Measurements from ENCODE around the gene PPP1R14B. TPM values are rescaled to one million over a fixed set of nuclear protein-coding genes. Genes with fewer than 3 reads are reported as not detected.

The PPP1R14B gene
- total and polyA plus RNA-seq, 4 donors: 22.5 to 127 (median 122) TPM

DNA sequence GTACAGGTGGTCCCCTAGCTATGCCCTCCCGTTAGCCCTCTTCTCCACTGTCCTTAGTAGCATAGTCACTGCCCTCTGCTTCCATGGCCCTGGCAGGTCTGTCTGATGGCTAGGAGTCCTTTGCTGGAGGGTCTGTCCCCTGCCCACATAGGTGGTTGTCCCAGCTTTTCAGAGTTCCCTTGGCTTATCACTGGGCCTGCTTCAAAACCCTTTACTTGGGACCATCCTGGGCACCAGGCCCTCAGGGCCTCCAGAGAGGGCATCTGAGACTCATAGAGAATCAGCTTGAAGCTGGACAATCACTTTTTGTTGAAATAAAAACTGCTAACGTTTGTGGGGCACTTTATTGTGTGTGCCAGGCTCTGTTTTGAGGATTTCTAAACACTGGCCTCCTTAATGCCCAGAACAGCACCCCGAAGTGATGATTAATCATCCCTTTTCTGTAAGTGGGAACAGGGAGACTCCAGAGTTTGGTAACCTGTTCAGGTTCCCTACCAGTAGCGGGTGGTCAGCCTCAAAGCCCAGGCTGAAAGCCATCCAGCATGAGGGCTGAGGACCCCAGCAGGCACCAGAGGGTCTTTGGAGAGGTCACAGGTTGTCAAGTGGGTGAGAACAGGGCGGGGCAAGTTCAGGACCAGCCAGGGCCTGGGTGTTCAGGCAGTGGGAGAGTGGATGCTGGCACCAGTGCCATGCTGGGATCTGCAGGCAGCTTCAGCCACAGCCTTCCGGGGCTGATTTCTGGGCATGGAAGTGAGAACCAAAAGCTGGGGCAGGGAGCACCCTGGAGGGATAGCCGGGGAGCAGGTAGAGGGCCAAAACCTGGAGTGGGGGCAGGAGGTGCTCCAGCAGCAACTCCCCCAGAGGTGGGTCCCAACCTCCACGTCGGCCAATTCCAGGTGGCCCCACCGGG lies 43.9 kb upstream of the PPP1R14B start:
- Histone ChIP-seq H3K27ac (ENCODE audit: low read depth, low read length) (no peak overlapping the region), H3K4me3 (ENCODE audit: low read depth, low read length) (peak overlapping the region; percentile 18)
- DNase-seq (ENCODE audit: low read depth in 4 of 6, low spot score in 6 of 6): no peak

GRCh38 chr11:64289002-64289564 lies 42.3 kb upstream of the PPP1R14B start:
- no peak for DNase-seq (ENCODE audit: low read depth in 4 of 6, low spot score in 6 of 6)
- Histone ChIP-seq H3K4me3 (ENCODE audit: low read depth, low read length) (no peak overlapping the region), H3K9me3 (ENCODE audit: control insufficient read depth, insufficient read depth, low read length) (no peaks in the 10 kb centered on the region), H3K36me3 (ENCODE audit: control insufficient read depth, insufficient read depth, low read length) (peaks cover 33% of the 10 kb centered on the region), H3K27me3 (ENCODE audit: control insufficient read depth, insufficient read depth, low read length) (peaks cover 29% of the 10 kb centered on the region), H3K27ac (ENCODE audit: low read depth, low read length) (no peak overlapping the region), H3K4me1 (ENCODE audit: control insufficient read depth, insufficient read depth, low read length) (peaks cover 53% of the 10 kb centered on the region)
- 91% methylated on average over 13 of the region's 13 CpGs for WGBS (ENCODE audit: insufficient coverage)

More for the DNA sequence above, 43.9 kb upstream of the PPP1R14B start:
- Histone ChIP-seq H3K9me3 (ENCODE audit: control insufficient read depth, insufficient read depth, low read length) (no peaks in the 10 kb centered on the region), H3K27me3 (ENCODE audit: control insufficient read depth, insufficient read depth, low read length) (peaks cover 38% of the 10 kb centered on the region), H3K4me1 (ENCODE audit: control insufficient read depth, insufficient read depth, low read length) (peaks cover 59% of the 10 kb centered on the region), H3K36me3 (ENCODE audit: control insufficient read depth, insufficient read depth, low read length) (peaks cover 33% of the 10 kb centered on the region)
- 34% methylated on average over 9 of the region's 10 CpGs for WGBS (ENCODE audit: insufficient coverage)

GRCh38 chr11:64288353-64288750 lies 41.6 kb upstream of the PPP1R14B start:
- no peak overlapping the region for H3K4me3 ChIP-seq (ENCODE audit: low read depth, low read length)
- whole genome bisulfite sequencing (ENCODE audit: insufficient coverage): 82% methylated on average over 9 of the region's 9 CpGs

GRCh38 chr11:64287676-64288352 lies 41.1 kb upstream of the PPP1R14B start:
- no peak overlapping the region for H3K27ac ChIP-seq (ENCODE audit: low read depth, low read length)
- peaks cover 19% of the 10 kb centered on the region for H3K27me3 ChIP-seq (ENCODE audit: control insufficient read depth, insufficient read depth, low read length)
- DNase-seq (ENCODE audit: low read depth in 4 of 6, low spot score in 6 of 6): no peak
- H3K36me3 ChIP-seq (ENCODE audit: control insufficient read depth, insufficient read depth, low read length): peaks cover 41% of the 10 kb centered on the region
- no peak overlapping the region for H3K4me3 ChIP-seq (ENCODE audit: low read depth, low read length)
- no peaks in the 10 kb centered on the region for H3K9me3 ChIP-seq (ENCODE audit: control insufficient read depth, insufficient read depth, low read length)
- 96% methylated on average over 33 of the region's 33 CpGs for WGBS (ENCODE audit: insufficient coverage)
- peaks cover 56% of the 10 kb centered on the region for H3K4me1 ChIP-seq (ENCODE audit: control insufficient read depth, insufficient read depth, low read length)

More at GRCh38 chr11:64288353-64288750, 41.6 kb upstream of the PPP1R14B start:
- Histone ChIP-seq H3K36me3 (ENCODE audit: control insufficient read depth, insufficient read depth, low read length) (peaks cover 37% of the 10 kb centered on the region), H3K27ac (ENCODE audit: low read depth, low read length) (no peak overlapping the region), H3K9me3 (ENCODE audit: control insufficient read depth, insufficient read depth, low read length) (no peaks in the 10 kb centered on the region), H3K4me1 (ENCODE audit: control insufficient read depth, insufficient read depth, low read length) (peaks cover 57% of the 10 kb centered on the region), H3K27me3 (ENCODE audit: control insufficient read depth, insufficient read depth, low read length) (peaks cover 25% of the 10 kb centered on the region)
- no peak for DNase-seq (ENCODE audit: low read depth in 4 of 6, low spot score in 6 of 6)

GRCh38 chr11:64286801-64287159 lies 40.0 kb upstream of the PPP1R14B start:
- Histone ChIP-seq H3K9me3 (ENCODE audit: control insufficient read depth, insufficient read depth, low read length) (no peaks in the 10 kb centered on the region), H3K36me3 (ENCODE audit: control insufficient read depth, insufficient read depth, low read length) (peaks cover 51% of the 10 kb centered on the region), H3K27ac (ENCODE audit: low read depth, low read length) (no peak overlapping the region), H3K4me1 (ENCODE audit: control insufficient read depth, insufficient read depth, low read length) (peaks cover 50% of the 10 kb centered on the region), H3K4me3 (ENCODE audit: low read depth, low read length) (no peak overlapping the region), H3K27me3 (ENCODE audit: control insufficient read depth, insufficient read depth, low read length) (peaks cover 14% of the 10 kb centered on the region)
- no peak for DNase-seq (ENCODE audit: low read depth in 4 of 6, low spot score in 6 of 6)
- WGBS (ENCODE audit: insufficient coverage): 88% methylated on average over 9 of the region's 9 CpGs

- Histone ChIP-seq H3K27ac (ENCODE audit: low read depth, low read length) (peak overlapping the region; percentile 69), H3K36me3 (ENCODE audit: control insufficient read depth, insufficient read depth, low read length) (peaks cover 57% of the 10 kb centered on the region), H3K27me3 (ENCODE audit: control insufficient read depth, insufficient read depth, low read length) (peaks cover 11% of the 10 kb centered on the region), H3K9me3 (ENCODE audit: control insufficient read depth, insufficient read depth, low read length) (no peaks in the 10 kb centered on the region), H3K4me3 (ENCODE audit: low read depth, low read length) (peak overlapping the region; percentile 74), H3K4me1 (ENCODE audit: control insufficient read depth, insufficient read depth, low read length) (peaks cover 48% of the 10 kb centered on the region)
- DNase-seq (ENCODE audit: low read depth in 4 of 6, low spot score in 6 of 6): no peak
- WGBS (ENCODE audit: insufficient coverage): 30% methylated on average over 29 of the region's 40 CpGs
Measured at GRCh38 chr11:64285885-64286800, 39.4 kb upstream of the PPP1R14B start.

- peak; percentile 75 to 96 (median 79) for DNase-seq (ENCODE audit: low read depth in 4 of 6, low spot score in 6 of 6)
- 0% methylated on average over 102 of the region's 102 CpGs for WGBS (ENCODE audit: insufficient coverage)
- H3K36me3 ChIP-seq (ENCODE audit: control insufficient read depth, insufficient read depth, low read length): peaks cover 60% of the 10 kb centered on the region
- H3K4me3 ChIP-seq (ENCODE audit: low read depth, low read length): peak within 1 kb of the TSS; percentile 74
- peak within 1 kb of the TSS; percentile 99 for H3K27ac ChIP-seq (ENCODE audit: low read depth, low read length)
- peaks cover 42% of the 10 kb centered on the region for H3K4me1 ChIP-seq (ENCODE audit: control insufficient read depth, insufficient read depth, low read length)
- peaks cover 2% of the 10 kb centered on the region for H3K27me3 ChIP-seq (ENCODE audit: control insufficient read depth, insufficient read depth, low read length)
- no peaks in the 10 kb centered on the region for H3K9me3 ChIP-seq (ENCODE audit: control insufficient read depth, insufficient read depth, low read length)
Measured at GRCh38 chr11:64284962-64285884, 38.5 kb upstream of the PPP1R14B start, which contains the start of gene GPR137. TSS of gene GPR137 (plus strand) at chr11:64285848. CDS start at chr11:64286525, 677 bp downstream.

Data from spinal cord (tissue), 10 donors.